ENCODE measurements around the gene CEP72.

Gene CEP72

DNA sequence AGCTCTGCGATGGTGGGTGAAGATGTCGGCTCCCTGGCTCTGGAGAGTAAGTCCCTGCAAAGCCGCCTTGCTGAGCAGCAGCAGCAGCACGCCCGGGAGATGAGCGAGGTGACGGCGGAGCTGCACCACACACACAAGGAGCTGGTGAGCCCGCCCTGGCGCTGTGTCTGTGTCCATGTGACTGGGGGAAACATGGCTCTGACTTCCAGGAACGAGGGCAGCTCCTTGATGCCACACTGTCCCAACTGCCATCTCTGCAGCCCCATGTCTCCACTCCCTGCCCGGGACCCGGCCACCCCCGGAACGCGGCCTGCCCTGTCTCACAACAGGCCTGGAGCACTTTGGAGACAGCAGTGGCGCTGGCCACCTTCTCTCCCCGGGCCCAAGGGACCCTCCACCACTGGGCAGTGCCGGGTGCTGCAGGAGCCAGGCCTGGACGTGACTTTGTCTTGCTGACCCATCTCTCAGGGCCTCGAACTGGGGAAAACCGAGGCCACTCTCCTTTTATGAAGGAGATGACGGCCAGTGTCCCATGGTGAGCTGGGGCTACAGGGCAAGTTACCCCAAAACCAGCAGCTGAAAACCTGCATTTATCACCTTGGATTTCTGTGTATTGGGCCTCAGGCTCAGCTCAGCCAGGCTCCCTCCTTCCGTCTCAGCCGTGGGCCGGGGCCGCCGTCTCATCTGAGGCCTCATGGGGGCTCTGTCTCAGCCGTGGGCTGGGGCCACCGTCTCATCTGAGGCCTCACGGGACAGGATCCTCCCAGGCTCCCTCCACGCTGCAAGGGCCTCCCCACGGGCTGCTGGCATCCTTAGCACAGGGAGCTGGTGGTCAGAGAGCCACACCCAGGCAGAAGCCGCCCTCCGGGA is 28.6 kb downstream of the CEP72 start:
- DNase-seq: no peak

DNA sequence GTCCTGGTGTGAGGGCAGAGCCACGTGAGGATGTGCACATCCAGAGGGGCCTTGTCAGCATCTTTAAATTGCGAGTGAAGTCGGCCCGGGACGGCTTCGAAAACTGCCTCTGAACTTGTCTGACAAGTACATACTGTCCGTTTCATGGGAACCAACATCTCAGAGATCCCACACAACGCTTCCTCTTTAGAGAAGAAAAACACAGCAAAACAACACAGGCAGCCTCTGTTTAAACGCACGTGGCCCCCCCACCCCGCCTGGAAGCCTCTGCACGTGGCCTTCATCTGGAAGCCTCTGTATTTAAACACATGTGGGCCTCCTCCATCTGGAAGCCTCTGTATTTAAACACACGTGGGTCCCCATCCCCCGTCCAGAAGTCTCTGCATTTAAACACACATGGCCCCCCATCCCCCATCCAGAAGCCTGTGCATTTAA is 29.2 kb downstream of the CEP72 start:
- DNase-seq: no peak

DNA sequence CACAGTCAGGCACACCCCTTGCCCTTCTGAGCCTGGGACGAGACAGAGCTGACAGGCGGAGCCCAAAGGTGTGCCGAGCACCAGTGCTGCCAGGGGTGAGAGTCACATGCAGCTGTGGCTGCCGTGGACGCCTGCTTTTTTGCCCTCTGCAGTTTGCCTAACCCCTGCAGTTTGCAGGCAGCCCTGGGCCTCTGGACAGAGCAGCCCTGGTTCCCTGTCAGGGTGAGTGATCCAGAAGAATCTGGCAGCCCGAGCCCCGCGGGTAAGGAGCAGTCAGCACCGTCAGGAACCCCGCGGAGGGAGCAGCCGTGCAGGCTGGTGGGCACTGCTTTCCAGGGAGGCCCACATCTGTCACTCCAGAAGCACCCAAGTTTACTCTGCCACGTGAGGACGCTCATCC is 30.3 kb downstream of the CEP72 start:
- no peak for DNase-seq

DNA sequence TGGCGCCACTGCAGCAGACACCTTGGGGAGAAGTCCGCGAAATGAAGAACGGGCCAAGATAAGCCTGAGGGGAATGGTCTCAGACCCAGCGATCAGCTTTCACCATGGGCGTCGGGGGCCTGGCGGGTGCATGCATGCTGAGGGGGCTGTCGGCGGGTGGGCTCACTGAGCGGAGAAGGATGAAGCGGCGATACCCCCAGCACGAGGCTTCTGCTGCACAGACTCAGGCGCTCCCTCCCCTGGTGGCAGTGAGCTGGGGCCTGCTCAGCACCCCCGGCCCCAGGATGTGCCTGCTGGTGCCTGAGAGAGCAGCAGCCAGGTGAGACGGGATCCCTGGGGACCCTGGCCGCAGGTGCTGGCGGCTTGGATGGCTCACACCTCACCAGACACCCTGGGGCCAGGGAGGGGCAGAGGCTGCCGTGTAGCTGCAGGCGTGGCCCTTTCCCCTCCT is 31.2 kb downstream of the CEP72 start:
- no peak for DNase-seq

DNA sequence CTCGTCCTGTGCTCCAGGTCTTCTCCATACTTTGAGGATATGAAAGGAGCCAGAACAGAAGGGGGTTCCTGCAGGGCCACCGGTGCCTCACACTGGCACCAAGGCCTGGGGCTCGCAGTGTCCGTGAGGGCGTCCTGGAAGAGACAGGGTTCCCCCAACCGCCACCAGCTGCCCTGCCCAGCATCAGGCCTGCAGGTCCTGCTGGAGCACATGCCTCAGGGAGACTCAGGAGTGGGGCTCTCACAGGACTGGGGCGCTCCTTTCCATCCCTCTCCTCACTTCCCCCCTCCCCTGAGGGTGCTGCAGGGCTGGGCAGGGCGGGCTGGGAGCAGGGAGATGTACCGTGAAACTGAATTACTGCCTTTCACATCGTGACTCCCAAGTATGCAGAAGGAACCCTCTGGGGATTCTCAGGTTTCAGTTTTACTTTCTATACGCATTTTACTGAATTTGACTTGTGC is 31.7 kb downstream of the CEP72 start:
- no peak for DNase-seq

GRCh38 chr5:644509-644908 is 32.4 kb downstream of the CEP72 start:
- no peak for DNase-seq

- DNase-seq: no peak
Measured at GRCh38 chr5:644971-645370, 32.8 kb downstream of the CEP72 start.

DNA sequence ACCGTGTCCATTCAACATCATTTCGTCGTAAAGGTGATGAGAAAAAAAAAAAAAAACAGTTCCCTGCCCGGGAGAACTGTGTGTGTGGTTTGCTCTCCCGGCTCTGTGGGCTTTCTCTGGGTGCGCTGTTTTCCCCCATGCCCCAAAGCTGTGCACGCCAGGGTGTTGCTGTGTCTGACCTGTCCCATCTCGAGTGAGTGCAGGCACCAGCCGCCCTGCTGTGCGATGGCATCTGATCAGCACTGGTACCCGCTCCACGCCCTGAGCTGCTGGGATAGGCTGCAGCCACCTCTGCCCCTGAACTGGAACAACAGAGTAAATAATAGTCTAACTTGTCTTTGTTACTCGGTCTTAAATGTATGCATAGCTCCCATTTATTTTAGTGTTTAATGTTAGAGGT is 33.3 kb downstream of the CEP72 start:
- no peak for DNase-seq

DNA sequence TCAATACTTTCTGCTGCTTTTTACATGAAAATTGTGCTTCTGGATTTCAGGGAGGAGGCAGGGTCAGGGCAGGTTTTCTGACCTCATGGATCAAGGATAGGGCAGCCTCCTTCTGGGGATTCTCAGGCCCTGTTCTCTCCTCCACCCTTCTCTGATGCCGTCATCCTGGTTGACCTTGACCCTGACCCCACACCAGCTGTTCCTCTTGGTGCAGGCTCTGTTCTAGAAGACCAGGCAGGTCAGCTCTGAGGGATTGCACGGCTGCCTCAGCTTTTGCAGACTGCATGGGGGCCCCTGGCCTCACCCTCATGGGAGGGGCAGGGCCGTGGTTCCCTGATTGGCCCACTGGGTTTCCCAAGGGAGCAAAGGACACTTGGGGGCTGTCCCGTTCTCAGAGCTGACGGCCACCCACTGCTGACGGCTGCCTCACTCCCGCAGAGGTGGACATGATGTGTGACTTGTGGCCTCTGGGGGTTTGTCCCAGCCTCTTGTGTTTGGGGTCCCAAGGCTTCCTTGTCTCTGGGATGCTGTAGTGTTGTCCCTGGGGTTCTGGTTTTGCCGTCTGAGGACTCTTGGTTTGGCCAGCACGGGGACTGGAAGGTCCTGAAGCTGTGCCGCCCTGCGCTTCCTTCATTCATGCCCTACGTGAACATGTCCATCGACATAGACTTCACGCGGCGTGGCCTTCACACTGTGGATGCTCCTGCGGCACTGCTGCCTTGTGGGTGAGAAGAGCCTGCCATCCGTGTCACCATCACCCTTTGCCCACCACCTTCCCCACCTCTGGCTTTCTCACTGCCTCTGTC is 34.5 kb downstream of the CEP72 start:
- DNase-seq: no peak

DNA sequence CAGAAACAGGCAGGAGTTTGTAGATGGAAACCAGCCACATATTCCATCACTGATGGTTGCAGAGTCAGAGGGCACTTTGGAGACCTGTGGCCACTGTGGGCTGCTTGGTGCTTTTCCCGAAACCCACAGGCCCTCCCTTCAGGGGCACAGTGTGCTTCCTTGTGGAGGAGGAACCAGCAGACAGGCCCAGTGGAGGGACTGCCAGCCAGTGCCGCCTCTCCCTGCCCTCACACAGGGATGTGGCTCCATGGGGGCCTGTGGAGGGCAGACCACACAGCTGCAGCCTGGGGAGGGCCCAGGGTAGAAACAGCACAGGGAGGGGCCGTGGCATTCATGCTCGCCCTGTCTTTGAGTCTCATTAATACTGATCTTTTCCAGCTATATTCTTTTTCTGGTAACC is 35.2 kb downstream of the CEP72 start:
- DNase-seq: no peak

- DNase-seq: no peak
Measured at GRCh38 chr5:647727-648126, 35.6 kb downstream of the CEP72 start.

DNA sequence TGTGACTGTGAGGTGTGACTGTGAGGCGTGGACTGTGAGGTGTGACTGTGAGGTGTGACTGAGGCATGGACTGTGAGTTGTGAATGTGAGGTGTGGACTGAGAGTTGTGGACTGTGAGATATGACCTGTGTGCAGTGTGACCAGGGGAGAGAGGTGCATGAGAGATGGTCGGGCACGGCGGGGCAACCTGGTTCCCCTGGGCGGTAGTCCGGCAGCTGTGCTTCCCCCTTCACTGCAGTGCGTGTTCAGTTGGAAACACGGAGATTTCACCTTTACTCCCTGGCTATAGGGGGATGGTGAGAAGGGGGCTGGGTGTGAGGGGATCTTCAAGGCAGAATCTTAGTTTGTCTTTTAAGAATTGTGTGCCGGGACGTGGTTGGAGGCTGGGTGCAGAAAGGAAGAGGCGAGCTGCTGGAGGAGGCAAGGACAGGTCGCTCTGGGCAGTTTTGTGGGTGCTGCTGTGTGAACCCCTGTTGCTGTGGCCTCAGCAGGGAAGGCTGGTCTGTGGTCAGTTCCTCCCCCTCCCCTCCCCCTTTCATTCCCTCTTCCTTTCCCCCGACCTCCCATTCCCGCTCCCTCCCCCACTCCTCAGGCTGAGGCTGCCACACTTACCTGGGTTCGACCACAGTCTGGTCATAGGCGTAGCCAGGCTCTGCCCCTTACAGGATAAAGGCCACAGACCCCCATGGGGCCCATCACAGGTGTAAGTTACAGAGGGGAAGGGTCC is 39.3 kb downstream of the CEP72 start:
- no peak for DNase-seq

DNA sequence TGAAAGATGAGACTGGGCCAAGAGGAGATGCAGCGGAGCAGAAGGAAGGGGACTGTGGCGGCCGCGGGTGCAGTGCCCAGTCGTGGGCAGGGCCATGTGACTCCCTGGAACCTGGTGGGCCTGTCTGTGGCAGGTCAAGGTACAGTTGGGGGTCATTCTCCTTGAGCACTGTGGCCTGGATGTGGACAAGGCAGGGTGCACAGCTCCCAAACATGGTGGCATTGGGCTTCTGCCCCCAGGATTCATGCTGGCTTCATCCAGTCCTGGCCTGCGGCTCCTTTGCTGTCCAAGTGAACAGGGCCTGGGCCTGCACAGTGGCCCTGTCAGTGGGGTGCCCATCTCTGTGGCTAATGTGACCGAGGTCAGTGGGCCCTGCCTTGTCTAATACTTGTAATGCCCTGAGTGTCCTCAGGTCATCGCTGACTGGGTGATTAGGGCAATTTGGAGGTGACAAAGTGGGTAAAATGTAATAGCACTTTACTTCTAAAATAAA is 39.9 kb downstream of the CEP72 start:
- DNase-seq: no peak

DNA sequence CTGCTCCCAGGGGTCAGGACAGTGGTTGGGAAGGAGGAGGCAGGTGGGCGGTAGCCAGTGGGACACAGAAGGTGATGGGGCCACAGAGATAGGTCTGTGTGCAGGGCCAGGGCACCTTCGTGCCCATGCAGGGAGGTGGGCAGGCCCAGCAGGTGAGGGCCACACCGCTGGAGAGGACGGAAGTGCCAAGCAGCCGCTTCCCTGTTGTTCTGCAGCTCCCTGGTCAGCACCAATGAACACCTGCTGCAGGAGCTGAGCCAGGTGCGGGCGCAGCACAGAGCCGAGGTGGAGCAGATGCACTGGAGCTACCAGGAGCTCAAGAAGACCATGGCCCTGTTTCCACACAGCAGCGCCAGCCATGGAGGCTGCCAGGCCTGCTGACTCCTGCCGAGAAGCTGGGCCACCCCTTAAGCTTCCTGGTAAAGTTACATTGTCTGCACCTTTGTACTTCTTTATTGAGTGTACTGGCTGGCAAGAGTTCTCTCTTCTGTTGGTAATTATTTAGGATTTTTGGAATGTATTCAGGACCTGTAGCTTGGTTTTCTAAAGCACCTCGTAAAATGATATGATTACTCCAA is 40.7 kb downstream of the CEP72 start:
- DNase-seq: no peak

GRCh38 chr5:654071-654778 is 42.1 kb downstream of the CEP72 start:
- DNase-seq: no peak

DNA sequence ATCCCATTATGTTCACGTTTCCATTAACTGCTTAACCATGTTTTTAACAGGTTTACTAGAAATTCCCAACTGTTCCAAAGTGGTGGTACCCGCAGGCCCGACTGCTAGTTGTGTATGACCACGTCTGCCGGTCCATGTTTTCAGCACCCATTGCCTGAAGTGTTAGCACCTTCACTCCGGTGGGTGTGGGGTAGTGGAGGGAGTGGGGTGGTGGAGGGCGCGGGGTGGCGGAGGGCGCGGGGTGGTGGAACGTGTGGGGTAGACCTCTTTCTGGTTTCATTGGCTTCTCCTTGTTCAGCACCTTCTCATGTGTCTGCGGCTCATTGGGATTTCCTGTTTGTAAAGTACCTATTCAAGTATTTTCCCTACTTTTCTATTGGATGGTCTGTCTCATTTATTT is 43.3 kb downstream of the CEP72 start:
- DNase-seq: no peak

GRCh38 chr5:657570-657969 is 45.4 kb downstream of the CEP72 start:
- DNase-seq: no peak

GRCh38 chr5:658103-658502 is 46.0 kb downstream of the CEP72 start:
- no peak for DNase-seq

- no peak for DNase-seq
Measured at GRCh38 chr5:659496-660263, 47.5 kb downstream of the CEP72 start.

DNA sequence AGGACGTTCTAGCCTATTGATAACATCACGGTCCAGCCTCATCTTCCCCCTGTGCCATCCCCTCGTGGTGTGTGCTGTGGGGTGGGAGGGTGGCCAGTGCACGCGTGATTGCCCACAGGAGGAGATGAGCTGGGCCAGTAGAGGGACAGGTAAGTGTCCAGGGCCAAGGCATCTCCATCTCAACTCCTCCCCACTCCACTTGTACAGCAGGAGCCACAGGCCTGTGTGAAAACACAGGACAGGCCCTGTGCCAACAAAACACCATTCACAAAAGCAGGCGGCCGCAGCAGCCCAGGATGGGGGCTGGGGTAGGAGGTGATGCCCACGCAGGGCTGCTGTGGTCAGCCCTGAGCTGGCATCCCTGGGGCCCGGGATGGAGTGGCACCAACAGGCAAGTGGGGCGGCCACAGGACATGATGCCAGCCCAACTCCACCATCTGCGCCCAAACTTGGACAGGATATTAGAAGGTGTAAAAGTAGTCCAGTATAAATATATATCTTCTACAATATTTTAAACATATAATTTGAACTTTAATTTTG is 48.4 kb downstream of the CEP72 start:
- DNase-seq: no peak
